NCI-H345 treated with DMSO at 0.1 percent for 48 hours (cell line): ENCODE results near the gene SGCD.

Experiments used
- DNase-seq: peaks from one replicate; lab custom pipeline; 2025; ENCODE audit not compliant: unreplicated experiment; lab: John Stamatoyannopoulos, UW

The SGCD gene

GRCh38 chr5:156451505-156451904 is 124.5 kb downstream of the SGCD start:
- DNase-seq, result no peak

GRCh38 chr5:156456857-156457256 is 129.9 kb downstream of the SGCD start:
- no peak for DNase-seq

DNA sequence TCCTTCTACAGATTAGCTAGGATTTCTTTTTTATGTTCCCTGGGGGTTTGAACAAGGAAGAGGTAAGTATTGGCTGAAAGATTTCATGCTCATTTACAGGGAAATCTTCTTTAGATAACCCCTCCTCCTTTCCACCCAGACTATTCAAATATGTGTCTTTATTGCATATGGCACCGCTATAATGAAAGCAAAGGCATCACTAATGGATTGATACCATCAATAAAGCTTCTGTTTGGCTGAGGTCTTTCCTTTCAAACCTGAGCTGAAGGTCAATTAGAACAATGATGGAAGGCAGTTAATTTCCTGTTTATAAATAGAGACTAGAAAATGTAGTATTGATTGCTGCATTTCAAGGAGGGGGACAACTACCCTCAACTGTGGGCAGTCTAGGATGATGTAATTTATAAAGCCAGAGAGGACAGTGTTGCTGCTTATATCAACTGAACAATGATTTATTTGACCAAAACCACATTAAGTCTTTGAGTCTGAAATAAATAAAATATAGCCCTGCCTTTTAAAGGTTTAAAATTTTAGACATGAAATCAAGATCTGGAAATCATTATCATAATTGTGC is 132.9 kb downstream of the SGCD start:
- DNase-seq, result no peak

DNA sequence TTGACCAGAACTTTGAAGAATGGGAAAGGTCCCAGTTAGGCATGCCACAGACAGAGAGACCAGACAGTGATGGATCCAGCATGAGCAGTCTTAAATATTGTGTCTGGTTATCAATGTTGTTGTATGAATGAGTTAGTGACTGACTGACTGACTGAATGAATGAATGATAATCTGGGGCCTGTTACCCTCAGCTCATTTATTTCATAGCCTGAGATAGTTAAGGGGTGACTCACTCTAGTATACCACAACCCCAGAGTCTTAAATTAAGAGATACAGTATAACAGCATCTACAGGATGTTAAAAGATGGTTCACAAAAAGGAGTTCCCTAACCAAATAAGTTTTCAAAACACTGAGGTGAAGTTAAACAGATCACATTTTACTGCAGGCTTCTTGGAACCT is 133.5 kb downstream of the SGCD start:
- DNase-seq, result no peak

DNA sequence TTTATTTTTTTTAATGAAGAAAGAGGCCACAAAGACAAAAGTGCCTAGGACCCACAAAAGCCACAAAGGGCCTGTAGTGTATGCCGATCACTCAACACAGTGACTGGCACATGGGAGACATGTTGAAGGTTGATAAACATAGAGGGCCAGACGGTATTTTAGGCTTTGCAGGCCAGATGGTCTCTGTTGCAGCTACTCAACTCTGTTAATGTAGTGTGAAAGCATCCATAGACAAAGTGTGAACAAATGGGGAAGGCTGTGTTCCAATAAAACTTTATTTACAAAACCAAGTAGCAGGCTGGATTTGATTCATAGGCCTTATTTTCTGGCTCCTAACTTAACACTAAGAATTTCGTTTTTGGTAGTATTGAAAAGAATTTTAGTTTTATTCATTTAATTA is 139.9 kb downstream of the SGCD start:
- DNase-seq, result no peak

DNA sequence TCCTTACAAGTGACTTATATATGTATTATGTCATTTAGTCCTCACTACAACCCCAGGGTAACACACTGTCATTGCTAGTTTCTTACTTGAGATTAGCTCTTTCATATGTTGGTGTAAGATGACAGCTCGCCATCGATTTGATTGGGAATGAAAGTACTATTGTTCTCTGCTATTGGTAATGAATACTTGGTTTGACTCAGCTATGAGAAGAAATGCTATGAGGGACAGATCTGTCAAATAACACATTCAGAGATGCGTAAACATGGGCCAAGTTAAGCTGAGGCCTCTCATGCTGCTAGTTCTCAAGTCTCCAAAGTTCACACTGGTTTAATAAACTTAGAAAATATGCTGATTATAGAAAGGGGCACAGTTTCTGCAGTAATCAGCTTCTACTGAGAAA is 142.7 kb downstream of the SGCD start:
- no peak for DNase-seq

DNA sequence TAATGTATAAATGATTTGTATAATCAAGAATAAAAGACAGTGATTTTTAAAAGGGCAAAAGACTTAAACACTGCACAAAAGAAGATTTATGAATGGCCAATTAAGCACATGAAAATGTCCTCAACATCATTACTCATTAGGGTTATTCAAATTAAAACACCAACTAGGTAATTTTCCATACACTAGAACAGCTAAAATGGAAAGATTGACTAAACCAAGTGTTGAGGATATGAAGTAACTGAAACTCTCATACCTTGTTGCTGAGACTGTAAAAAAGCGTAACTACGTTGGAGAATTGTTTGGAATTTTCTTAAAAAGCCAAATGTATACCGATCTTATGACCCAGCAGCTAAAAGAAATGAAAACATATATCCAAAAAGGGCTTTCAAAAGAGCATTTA is 144.9 kb downstream of the SGCD start:
- no peak for DNase-seq

DNA sequence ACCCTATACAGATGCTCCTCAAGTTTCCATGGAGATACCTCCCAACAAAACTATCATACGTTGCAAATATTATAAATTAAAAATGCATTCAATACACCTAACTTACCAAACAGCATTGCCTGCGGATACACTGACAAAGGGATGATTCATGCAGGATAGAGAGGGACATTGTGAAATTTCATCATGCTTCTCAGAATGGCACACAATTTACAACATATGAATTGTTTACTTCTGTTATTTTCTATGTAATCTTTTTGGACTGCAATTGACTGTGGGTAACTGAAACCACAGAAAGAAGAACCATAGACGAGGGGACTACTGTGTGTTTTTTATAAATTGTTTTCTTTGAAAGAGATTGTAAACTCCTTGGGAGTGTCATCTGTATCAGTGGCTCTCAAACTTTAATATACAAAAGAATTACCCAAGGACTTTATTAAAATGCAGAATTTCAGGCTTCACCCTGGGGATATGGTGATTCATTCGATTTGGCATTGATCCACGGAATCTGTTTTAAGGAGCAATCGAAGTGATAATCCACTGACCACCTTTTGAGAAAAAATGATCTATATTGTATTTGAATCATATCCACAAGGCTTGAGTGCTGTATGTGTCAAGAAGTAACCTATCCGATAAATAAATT is 146.4 kb downstream of the SGCD start:
- DNase-seq, result no peak

DNA sequence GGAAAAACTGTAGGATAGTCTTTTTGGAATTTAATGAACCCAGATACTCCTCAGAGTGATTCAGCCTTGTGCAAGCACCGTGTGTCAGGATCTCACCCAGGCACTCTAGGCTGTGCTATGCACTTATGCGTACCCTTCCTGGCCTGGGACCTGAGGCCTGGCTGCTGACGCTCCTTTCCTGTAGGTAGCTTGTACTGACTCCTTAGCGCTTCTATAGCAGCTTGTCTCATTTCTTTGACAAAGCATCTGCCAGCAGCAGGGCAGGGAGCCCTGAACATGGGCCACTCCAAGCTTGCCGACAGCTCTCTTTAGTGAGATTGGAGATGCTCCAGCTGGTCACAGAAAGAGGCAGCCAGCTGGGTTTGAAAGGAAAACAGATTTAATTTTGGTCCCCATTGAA is 147.3 kb downstream of the SGCD start:
- DNase-seq, result no peak

GRCh38 chr5:156475182-156476157 is 148.5 kb downstream of the SGCD start:
- no peak for DNase-seq

DNA sequence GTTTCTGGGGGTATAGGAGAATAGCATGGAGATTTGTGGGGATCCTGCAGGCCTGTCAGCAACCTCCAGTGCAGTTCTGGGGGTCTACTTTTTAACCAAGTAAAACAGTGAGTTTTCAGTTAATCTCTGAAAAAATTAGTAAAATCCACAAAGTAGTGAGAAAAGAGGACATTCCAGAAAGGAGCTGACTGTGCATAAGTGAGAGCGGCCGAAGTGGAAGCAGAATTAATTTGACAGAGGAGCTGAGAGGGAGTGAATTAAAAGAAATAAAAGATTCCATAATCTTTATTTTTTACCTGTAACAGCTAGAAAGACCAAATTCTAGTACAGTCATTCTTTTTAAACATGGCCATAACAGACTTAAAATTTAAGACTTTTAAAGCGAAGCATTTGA is 149.2 kb downstream of the SGCD start:
- DNase-seq, result no peak

DNA sequence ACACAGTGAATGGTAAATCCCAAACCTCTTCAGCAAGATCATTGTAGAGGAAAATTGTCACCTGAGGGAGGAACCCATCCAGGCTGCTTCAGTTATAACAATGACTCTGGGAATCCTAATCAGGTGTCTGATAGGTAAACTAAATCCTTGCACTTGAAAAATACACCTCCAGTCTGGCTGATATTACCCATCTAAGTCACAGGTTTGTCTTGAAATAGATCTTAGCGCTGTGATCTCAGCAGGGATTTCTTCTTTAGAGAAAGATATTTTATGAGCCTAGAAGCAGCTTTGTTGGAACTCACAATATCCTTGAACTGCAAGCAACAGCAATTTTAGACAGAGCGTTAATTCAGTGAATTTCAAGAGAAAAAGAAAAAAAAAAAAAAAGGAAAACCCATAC is 149.7 kb downstream of the SGCD start:
- DNase-seq, result no peak

DNA sequence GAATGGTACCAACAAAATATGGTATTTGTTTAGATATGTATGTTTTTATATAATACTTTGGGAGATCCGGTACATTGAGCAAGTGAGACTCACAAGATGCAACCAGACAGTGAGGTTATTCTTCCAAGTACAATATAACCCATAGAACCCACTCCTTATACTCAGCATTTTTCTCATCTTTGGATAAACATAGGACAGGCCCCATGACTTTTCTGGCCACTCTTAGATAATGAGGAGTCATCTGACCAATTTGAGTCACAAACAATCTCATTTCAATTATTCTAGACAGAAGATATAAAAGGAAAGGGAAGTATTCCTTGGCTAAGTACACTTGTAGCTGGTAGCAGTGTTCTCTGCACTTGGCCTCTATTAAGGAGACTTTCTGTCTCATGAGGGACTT is 150.2 kb downstream of the SGCD start:
- DNase-seq, result no peak

GRCh38 chr5:156479849-156480248 is 152.9 kb downstream of the SGCD start:
- no peak for DNase-seq

DNA sequence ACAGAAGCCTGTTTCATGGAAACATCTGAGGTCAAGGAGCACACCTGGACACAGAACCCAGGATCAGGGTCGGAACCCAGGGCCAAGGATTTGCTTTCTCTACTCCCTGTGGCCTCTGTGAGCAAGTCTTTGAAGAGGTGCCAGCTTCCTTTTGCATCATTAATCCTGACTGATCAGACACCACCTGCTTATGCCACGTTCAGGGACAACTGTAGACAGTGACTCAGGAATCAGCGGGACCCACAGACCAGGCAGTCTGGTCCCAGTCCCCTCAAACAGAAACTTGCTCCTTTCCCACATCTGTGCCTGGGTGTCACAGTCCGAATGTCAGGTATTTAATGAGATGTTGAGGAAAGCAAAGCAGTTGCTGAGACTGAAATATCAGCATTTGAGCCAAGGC is 154.8 kb downstream of the SGCD start:
- DNase-seq, result no peak

GRCh38 chr5:156482818-156483217 is 155.9 kb downstream of the SGCD start:
- DNase-seq, result no peak

GRCh38 chr5:156486394-156487238 is 159.7 kb downstream of the SGCD start:
- no peak for DNase-seq

- DNase-seq, result no peak
These were observed 164.8 kb downstream of the SGCD start for GRCh38 chr5:156491766-156492165.

- no peak for DNase-seq
These were observed 169.3 kb downstream of the SGCD start for GRCh38 chr5:156496291-156496690.

DNA sequence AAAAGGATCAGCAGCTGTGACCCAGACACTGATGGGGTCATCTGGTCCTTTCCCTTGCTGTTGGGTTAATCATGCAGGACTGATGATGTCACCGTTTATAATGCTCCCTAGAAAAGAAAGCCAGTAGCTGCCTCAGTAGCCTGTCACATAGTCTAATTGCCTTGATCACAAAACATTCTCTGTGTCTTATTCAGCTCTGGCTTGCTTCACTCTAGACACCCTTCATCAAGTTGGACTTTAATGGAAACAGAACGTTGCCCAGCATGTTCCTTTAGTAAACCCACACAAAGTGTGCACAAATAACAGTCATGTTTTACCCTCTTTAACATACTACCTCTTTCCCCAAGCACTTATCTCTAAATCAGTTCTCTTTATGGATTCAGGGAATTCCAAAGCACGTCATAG is 170.8 kb downstream of the SGCD start:
- DNase-seq, result no peak
